A549 (cell line): ENCODE results near the gene PPARA.

Experiments used
- ESRRA ChIP-seq: fragments of 150-350 bp; IDR thresholded peaks from 2 replicates; pipeline ENCODE4 v1.6.1; 2014; ENCODE audit warnings: mild to moderate bottlenecking, low read length, borderline replicate concordance
- FOSL2 ChIP-seq, 2 experiments: fragments of 450-650 bp in 1 of 2; fragments of >200 bp in 1 of 2; sonication (Bioruptor Twin) in 1 of 2; formaldehyde crosslinking; IDR thresholded peaks; 2 replicates each; pipeline versions ENCODE4 v1.5.0 to v1.6.1; 2016 to 2020; ENCODE audit warnings: mild to moderate bottlenecking in 1 of 2, moderate library complexity in 1 of 2
- JUN ChIP-seq, 2 experiments: fragments of >200 bp; sonication (Bioruptor Twin); formaldehyde crosslinking; IDR thresholded peaks; 2 replicates in 1 of 2; 3 replicates in 1 of 2; pipeline ENCODE4 v1.6.1; 2016 to 2017
- KDM5A ChIP-seq: fragments of 200-600 bp; sonication (generic); IDR thresholded peaks from 2 replicates; pipeline ENCODE4 v1.6.1; 2016; ENCODE audit warnings: antibody characterized with exemption, mild to moderate bottlenecking
- POLR2A ChIP-seq: IDR thresholded peaks from 2 replicates; pipeline ENCODE4 v1.6.1; 2012; ENCODE audit warnings: mild to moderate bottlenecking, low read length
- RAD21 ChIP-seq, 2 experiments: fragments of >200 bp in 1 of 2; sonication (Bioruptor Twin) in 1 of 2; formaldehyde crosslinking in 1 of 2; IDR thresholded peaks in 1 of 2; conservative IDR thresholded peaks in 1 of 2; 2 replicates in 1 of 2; 3 replicates in 1 of 2; pipeline ENCODE4 v1.6.1; 2012 to 2018; ENCODE audit warnings: inconsistent platforms in 1 of 2
- RFX5 ChIP-seq: fragments of 450-650 bp; IDR thresholded peaks from 2 replicates; pipeline ENCODE4 v1.7.1; 2014; ENCODE audit warnings: antibody characterized with exemption, mild to moderate bottlenecking, moderate library complexity
- TF ChIP-seq, protein P1 (sequence below): fragments of >200 bp; sonication (Bioruptor Twin); formaldehyde crosslinking; IDR thresholded peaks from 3 replicates; pipeline ENCODE4 v1.5.1; 2016
- TF ChIP-seq, protein P2 (sequence below): fragments of 150-350 bp; IDR thresholded peaks from 2 replicates; pipeline ENCODE4 v1.6.1; 2014; ENCODE audit warnings: low read depth, mild to moderate bottlenecking, low read length

DNA sequence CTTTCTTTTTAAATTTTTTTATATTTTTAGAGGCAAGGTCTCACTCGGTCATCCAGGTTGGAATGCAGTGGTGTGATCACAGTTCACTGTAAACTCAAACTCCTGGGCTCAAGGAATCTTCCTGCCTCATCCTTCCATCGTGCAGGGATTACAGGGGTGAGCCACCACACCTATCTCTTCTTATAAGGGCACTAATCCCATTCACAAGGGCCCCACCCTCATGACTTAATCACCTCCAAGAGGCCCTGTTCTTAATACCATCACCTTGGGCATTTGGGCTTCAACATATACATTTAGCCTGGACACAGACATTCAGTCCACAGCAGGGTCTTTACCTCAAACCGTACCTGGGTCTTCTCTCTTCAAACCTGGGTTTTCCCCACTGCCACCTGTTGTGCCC lies 141.8 kb downstream of the PPARA start:
- TF ChIP-seq, protein P1, sequence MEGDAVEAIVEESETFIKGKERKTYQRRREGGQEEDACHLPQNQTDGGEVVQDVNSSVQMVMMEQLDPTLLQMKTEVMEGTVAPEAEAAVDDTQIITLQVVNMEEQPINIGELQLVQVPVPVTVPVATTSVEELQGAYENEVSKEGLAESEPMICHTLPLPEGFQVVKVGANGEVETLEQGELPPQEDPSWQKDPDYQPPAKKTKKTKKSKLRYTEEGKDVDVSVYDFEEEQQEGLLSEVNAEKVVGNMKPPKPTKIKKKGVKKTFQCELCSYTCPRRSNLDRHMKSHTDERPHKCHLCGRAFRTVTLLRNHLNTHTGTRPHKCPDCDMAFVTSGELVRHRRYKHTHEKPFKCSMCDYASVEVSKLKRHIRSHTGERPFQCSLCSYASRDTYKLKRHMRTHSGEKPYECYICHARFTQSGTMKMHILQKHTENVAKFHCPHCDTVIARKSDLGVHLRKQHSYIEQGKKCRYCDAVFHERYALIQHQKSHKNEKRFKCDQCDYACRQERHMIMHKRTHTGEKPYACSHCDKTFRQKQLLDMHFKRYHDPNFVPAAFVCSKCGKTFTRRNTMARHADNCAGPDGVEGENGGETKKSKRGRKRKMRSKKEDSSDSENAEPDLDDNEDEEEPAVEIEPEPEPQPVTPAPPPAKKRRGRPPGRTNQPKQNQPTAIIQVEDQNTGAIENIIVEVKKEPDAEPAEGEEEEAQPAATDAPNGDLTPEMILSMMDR = no peak
- TF ChIP-seq KDM5A (no peak), FOSL2 (IDR thresholded peaks at IDR 0.05) (no peak), FOSL2 (CRISPR knock-in tag; IDR thresholded peaks at IDR 0.05) (no peak), RAD21 (conservative IDR thresholded peaks at IDR 0.05 in 1 of 2, IDR thresholded peaks at IDR 0.05 in 1 of 2) (no peak), RFX5 (no peak), ESRRA (no peak), JUN (IDR thresholded peaks at IDR 0.05) (no peak), POLR2A (no peak)
- TF ChIP-seq, protein P2, sequence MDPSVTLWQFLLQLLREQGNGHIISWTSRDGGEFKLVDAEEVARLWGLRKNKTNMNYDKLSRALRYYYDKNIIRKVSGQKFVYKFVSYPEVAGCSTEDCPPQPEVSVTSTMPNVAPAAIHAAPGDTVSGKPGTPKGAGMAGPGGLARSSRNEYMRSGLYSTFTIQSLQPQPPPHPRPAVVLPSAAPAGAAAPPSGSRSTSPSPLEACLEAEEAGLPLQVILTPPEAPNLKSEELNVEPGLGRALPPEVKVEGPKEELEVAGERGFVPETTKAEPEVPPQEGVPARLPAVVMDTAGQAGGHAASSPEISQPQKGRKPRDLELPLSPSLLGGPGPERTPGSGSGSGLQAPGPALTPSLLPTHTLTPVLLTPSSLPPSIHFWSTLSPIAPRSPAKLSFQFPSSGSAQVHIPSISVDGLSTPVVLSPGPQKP = no peak
